ENCODE data around the gene ARF1. TPM values are rescaled to one million over a fixed set of nuclear protein-coding genes. Genes with fewer than 3 reads are reported as not detected.

Gene ARF1
- 230 and 384 TPM in 2 replicates for total RNA-seq

GRCh38 chr1:228082214-228082917 lies at the start of gene ARF1:
Gene ARF1, plus strand, starts transcription at chr1:228082708. Its CDS starts 14,407 bp downstream, at chr1:228097115.

DNA sequence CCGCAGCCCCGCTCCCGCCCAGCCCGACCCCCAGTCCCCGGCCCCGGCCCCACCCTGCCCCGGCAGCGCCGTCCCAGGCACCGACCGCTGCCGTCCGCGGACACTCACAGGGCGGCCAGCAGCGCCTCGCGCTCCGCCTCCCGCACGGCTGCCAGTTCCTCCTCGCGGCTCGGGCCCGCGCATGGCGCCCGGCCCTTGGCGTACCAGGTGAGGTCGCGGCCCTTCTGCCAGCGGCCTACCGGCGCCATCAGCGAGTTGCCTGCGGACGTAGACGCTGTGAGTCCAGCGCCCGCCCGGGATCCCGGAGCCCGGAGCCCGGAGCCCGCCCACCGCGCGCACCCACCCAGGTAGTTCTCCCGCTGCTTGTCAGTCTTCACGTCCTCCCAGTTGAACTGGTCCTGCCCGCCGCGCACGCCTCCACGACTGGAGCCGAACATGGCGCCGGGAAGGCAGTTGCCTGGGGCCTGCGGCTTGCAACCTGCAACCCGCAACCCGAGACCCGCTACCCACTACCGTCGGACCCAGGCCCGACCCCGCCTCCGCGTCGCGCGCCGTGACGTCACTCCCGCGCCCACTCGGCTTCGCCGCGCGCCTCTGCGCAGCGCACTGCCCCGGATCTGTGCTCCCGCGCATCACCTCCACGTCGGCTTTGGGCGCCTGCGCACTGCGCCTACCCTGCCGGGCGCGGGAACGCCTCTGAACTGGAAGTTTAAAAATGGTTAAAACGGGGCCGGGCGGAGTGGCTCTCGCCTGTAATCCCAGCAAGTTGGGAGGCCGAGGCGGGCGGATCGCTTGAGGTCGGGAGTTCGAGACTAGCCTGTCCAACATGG lies 20.5 kb downstream of the ARF1 start, which contains the start of gene C1orf35:
TSS of gene C1orf35 (minus strand) at position 535 of the 830 bp plus-strand sequence. CDS start at position 437, 98 bp downstream.

GRCh38 chr1:228109073-228109961 lies 26.8 kb downstream of the ARF1 start, which contains the start of gene MRPL55:
Gene MRPL55, minus strand, starts transcription at chr1:228109299. Its CDS starts 1,039 bp downstream, at chr1:228108260.

GRCh38 chr1:228139931-228140723 lies 57.6 kb downstream of the ARF1 start, which contains the start of gene GUK1:
Gene GUK1, plus strand, starts transcription at chr1:228140279. Its CDS starts 24 bp downstream, at chr1:228140303.

Other genes starting within 250 kb of the ARF1 start
- gene WNT9A, start 134.8 kb upstream of the ARF1 start, total RNA-seq, result 0.30 and 0.51 TPM in 2 replicates
- not detected in 2 replicates for gene WNT3A, start 75.7 kb upstream of the ARF1 start, total RNA-seq
- 6.2 and 6.6 TPM in 2 replicates for gene C1orf35, start 20.6 kb downstream of the ARF1 start, total RNA-seq
- 43.6 and 71.6 TPM in 2 replicates for gene MRPL55, start 26.6 kb downstream of the ARF1 start, total RNA-seq
- 252 and 379 TPM in 2 replicates for gene GUK1, start 57.6 kb downstream of the ARF1 start, total RNA-seq
- gene GJC2, start 67.2 kb downstream of the ARF1 start, total RNA-seq, result 2.1 and 3.8 TPM in 2 replicates
- 4.8 and 8.3 TPM in 2 replicates for gene IBA57, start 83.1 kb downstream of the ARF1 start, total RNA-seq
- 16.6 and 32.8 TPM in 2 replicates for gene OBSCN, start 125.3 kb downstream of the ARF1 start, total RNA-seq

Data from smooth muscle cell of the umbilical artery (primary cell).